Measurements from ENCODE around the gene ARPC1A.
A peak's percentile ranks its signal among the peaks of the same experiment; 100 is the strongest.
"Not testable (repeated sequence)": the region's sequence is repeated elsewhere in the genome, so short reads cannot be mapped to it uniquely, and the experiment has no call there.

Gene ARPC1A

GRCh38 chr7:99325592-99326407 lies at the start of gene ARPC1A:
ARPC1A (plus strand) TSS chr7:99325898; CDS start chr7:99333354, 7,456 bp downstream.
- peak; percentile 88 for DNase-seq

GRCh38 chr7:99278180-99278579 lies 47.5 kb upstream of the ARPC1A start:
- no peak for DNase-seq

GRCh38 chr7:99284165-99284564 lies 41.5 kb upstream of the ARPC1A start:
- not testable (repeated sequence) for DNase-seq

GRCh38 chr7:99287779-99288534 lies 37.7 kb upstream of the ARPC1A start:
- DNase-seq: no peak

GRCh38 chr7:99289185-99289584 lies 36.5 kb upstream of the ARPC1A start:
- DNase-seq: no peak

GRCh38 chr7:99290148-99290547 lies 35.5 kb upstream of the ARPC1A start:
- DNase-seq: not testable (repeated sequence)

GRCh38 chr7:99290980-99291607 lies 34.6 kb upstream of the ARPC1A start:
- DNase-seq: no peak

GRCh38 chr7:99292127-99292526 lies 33.6 kb upstream of the ARPC1A start:
- DNase-seq: no peak

- DNase-seq: no peak
Observed at GRCh38 chr7:99293167-99293566, 32.5 kb upstream of the ARPC1A start.

- no peak for DNase-seq
Observed at GRCh38 chr7:99293650-99294049, 32.0 kb upstream of the ARPC1A start.

GRCh38 chr7:99296471-99296870 lies 29.2 kb upstream of the ARPC1A start:
- DNase-seq: no peak

- DNase-seq: no peak
Observed at GRCh38 chr7:99301496-99301895, 24.2 kb upstream of the ARPC1A start.

- no peak for DNase-seq
Observed at GRCh38 chr7:99305473-99306260, 20.0 kb upstream of the ARPC1A start.

- no peak for DNase-seq
Observed at GRCh38 chr7:99308461-99309074, 17.1 kb upstream of the ARPC1A start.

GRCh38 chr7:99309111-99309510 lies 16.6 kb upstream of the ARPC1A start:
- DNase-seq: no peak

- DNase-seq: no peak
Observed at GRCh38 chr7:99310004-99310403, 15.7 kb upstream of the ARPC1A start.

GRCh38 chr7:99311702-99312101 lies 14.0 kb upstream of the ARPC1A start:
- DNase-seq: no peak

- peak; percentile 72 for DNase-seq
Observed at GRCh38 chr7:99312316-99313203, 13.1 kb upstream of the ARPC1A start.

GRCh38 chr7:99313204-99313573 lies 12.5 kb upstream of the ARPC1A start:
- DNase-seq: no peak

GRCh38 chr7:99314504-99314903 lies 11.2 kb upstream of the ARPC1A start:
- DNase-seq: no peak

GRCh38 chr7:99320371-99320770 lies 5.3 kb upstream of the ARPC1A start:
- DNase-seq: no peak

All from CD4-positive, alpha-beta T cell treated with Interleukin-4 for 4 hours (primary cell).